HG02885 (cell line): ENCODE measurements around the gene NELFB.
A peak's percentile ranks its signal among the peaks of the same experiment; 100 is the strongest.

Experiments used
- ATAC-seq: cut with Tn5 transposase; IDR thresholded peaks from one replicate; pipeline ENCODE4 v1.9.1; 2021; ENCODE audit warnings: mild to moderate bottlenecking; ENCODE audit not compliant: unreplicated experiment, poor library complexity

NELFB gene

GRCh38 chr9:137301081-137301947 is 46.2 kb downstream of the NELFB start:
- peak; percentile 20 for ATAC-seq

- ATAC-seq, result peak; percentile 74
Observed at GRCh38 chr9:137302118-137302448, 47.0 kb downstream of the NELFB start, which contains the start of gene NRARP. NRARP (minus strand) TSS chr9:137302271; CDS start chr9:137301928, 343 bp downstream.

- ATAC-seq, result peak; percentile 39
Observed at GRCh38 chr9:137302449-137303150, 47.5 kb downstream of the NELFB start.

- ATAC-seq, result no peak
Observed at GRCh38 chr9:137303151-137303892, 48.2 kb downstream of the NELFB start.

GRCh38 chr9:137303893-137304382 is 48.8 kb downstream of the NELFB start:
- ATAC-seq, result no peak

GRCh38 chr9:137304383-137305059 is 49.4 kb downstream of the NELFB start:
- no peak for ATAC-seq

GRCh38 chr9:137305060-137305797 is 50.1 kb downstream of the NELFB start:
- no peak for ATAC-seq

- ATAC-seq, result no peak
Observed at GRCh38 chr9:137305798-137306065, 50.6 kb downstream of the NELFB start.

- no peak for ATAC-seq
Observed at GRCh38 chr9:137306066-137306849, 51.1 kb downstream of the NELFB start.

- no peak for ATAC-seq
Observed at GRCh38 chr9:137306850-137307254, 51.7 kb downstream of the NELFB start.

GRCh38 chr9:137307255-137308056 is 52.3 kb downstream of the NELFB start:
- ATAC-seq, result no peak

- no peak for ATAC-seq
Observed at GRCh38 chr9:137308057-137308619, 53.0 kb downstream of the NELFB start.

- ATAC-seq, result no peak
Observed at GRCh38 chr9:137309368-137310188, 54.5 kb downstream of the NELFB start.

- no peak for ATAC-seq
Observed at GRCh38 chr9:137310189-137311052, 55.3 kb downstream of the NELFB start.

- ATAC-seq, result no peak
Observed at GRCh38 chr9:137311171-137311985, 56.3 kb downstream of the NELFB start.
